ELF-1 (cell line): ENCODE results near the gene ALDH1A3.

Experiments
- DNase-seq: peaks from one replicate; pipeline ENCODE4 v3.0.0-alpha.2; 2016; ENCODE audit warnings: low read depth, low spot score

ALDH1A3 gene

DNA sequence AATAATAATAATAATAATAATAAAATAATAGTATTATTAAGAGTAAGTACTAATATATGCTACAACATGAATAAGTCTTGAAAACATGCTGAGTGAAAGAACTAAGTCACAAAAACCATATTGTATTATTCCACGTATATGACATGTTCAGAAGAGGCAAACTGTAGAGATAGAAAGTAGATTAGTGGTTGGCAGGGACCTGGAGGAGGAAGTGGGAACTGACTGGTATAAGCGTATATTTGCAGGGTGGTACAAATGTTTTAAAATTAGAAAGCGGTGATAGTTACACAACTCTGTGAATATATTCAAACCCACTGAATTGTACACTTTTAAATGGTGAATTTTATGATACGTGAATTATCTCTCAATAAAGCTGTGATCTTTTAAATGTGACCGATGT is 72.3 kb downstream of the ALDH1A3 start:
- DNase-seq = no peak

- DNase-seq = no peak
These were observed 72.9 kb downstream of the ALDH1A3 start for GRCh38 chr15:100952566-100952965.

DNA sequence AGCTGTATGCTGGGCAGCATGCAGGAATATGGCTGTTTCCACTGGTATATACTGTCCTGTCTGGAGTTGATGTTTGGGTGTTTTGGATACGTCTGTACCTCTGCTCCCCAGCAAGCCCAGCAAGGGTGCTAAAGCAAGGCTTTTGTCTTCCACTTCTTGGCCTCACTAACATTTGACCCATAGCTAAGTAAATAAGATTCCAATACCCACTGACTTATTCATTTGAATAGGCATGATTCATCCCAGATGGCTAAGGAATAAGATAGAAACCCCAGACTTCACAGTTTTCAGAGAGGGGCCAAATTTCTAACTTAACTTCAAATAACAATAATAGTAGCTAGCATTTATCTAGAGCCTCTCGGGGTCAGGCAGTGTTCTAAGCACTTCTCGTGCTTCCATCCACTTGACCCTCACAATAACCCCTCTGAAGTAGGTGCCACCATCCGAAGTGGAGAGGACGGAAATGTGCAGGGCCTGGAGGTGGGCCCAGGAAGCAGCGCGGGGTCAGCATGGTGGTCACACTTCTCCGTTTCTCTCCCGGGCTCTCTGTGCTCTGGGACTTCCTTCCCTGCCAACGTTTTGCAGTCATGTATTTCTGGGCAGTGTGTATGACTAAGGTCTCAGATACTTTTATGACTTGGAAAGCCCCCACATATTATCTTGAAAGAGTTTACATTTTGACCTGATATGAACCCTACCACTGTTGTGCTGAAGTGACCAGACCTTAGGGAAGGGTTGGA is 78.9 kb downstream of the ALDH1A3 start:
- no peak for DNase-seq

DNA sequence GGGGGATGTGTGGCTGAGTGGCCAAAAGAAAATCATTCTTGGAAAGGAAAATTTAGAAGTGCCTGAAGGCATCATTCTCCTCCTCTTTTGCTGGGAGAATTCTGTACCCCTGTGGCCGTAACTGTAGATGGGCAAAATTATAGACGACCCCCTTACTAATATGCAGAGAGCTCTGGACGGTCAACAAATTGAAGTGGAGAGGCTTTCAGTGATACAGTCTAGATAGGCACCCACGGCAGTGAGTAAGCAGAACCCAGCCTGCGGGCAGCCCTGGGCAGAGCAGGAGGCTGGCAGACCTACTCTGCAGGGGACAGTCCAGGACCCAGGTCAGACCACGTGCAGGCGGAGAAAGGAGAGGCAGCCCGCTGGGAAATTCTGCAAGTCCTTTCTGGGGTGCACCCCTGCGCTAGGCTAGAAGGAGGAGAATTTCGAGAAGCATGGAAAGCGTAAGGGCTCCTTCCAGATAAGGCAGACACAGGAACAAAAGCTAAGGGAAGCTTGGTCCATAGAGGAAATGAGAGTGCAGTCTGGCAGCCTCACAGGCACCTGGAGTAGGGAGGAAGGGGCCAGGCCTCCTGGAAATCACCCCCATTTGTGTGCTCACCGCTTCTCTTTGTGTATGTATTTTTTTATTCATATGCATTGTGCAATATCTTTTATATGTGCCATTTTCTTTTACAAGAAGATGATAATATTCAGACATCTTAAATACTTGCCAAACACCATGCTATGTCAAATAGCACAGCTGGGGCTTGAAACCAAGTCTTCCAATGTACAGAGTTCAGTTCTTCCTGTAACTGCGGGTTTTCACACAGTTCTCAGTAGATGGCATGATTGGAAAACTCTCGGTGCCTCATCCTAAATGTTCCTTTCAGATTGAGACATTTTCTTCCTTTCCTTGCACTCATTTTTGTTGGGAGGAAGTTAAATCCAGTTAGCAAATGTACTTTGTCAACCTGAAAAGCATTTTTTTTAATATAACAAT is 79.7 kb downstream of the ALDH1A3 start:
- no peak for DNase-seq
